ENCODE data around the gene KRTAP24-1. TPM values are rescaled to one million over a fixed set of nuclear protein-coding genes. Genes with fewer than 3 reads are reported as not detected.

KRTAP24-1 gene
- total and polyA plus RNA-seq, 4 donors: not detected

GRCh38 chr21:30248844-30249243 is 33.9 kb downstream of the KRTAP24-1 start:
- 82% methylated on average over 9 of the region's 9 CpGs for WGBS
- Histone ChIP-seq H3K9ac (ENCODE audit: low read depth in 1 of 2, low read length in 2 of 2) (no peak overlapping the region), H3K4me3 (ENCODE audit: low read depth in 1 of 3, low read length in 3 of 3) (no peak overlapping the region), H3K36me3 (ENCODE audit: control insufficient read depth in 4 of 4, insufficient read depth in 3 of 4, low read depth in 1 of 4, low read length in 3 of 4) (no peaks in the 10 kb centered on the region), H3K9me3 (ENCODE audit: control insufficient read depth in 4 of 4, low read length in 3 of 4) (no peaks in the 10 kb centered on the region), H3K27me3 (ENCODE audit: control insufficient read depth in 4 of 4, insufficient read depth in 4 of 4, low read length in 3 of 4) (peaks cover 0 to 7% (median 0%) of the 10 kb centered on the region in 4 donors), H3K27ac (ENCODE audit: low read depth in 1 of 2, low read length in 2 of 2) (no peak overlapping the region), H3K4me1 (ENCODE audit: control insufficient read depth in 4 of 4, insufficient read depth in 4 of 4, low read length in 3 of 4) (no peaks in the 10 kb centered on the region)
- DNase-seq (ENCODE audit: low spot score): no peak
- TF ChIP-seq FOXA2 (IDR thresholded peaks at IDR 0.05) (no peak), EGR1 (IDR thresholded peaks at IDR 0.05; ENCODE audit: low read depth in 2 of 2) (no peak), SP1 (IDR thresholded peaks at IDR 0.05) (no peak), ZBTB33 (IDR thresholded peaks at IDR 0.05) (no peak), MAX (IDR thresholded peaks at IDR 0.05) (no peak), JUND (IDR thresholded peaks at IDR 0.05) (no peak), FOXA1 (IDR thresholded peaks at IDR 0.05) (no peak), RAD21 (IDR thresholded peaks at IDR 0.05) (no peak), TAF1 (conservative IDR thresholded peaks at IDR 0.05) (no peak), NR2F2 (IDR thresholded peaks at IDR 0.05) (no peak), GABPA (IDR thresholded peaks at IDR 0.05 in 1 of 2, conservative IDR thresholded peaks at IDR 0.05 in 1 of 2) (no peak), CTCF (IDR thresholded peaks at IDR 0.05; ENCODE audit: low read depth, low read length, missing input control) (no peak), HNF4G (IDR thresholded peaks at IDR 0.05) (no peak), YY1 (IDR thresholded peaks at IDR 0.05) (no peak), HNF4A (conservative IDR thresholded peaks at IDR 0.05) (no peak), RXRA (IDR thresholded peaks at IDR 0.05) (no peak), REST (IDR thresholded peaks at IDR 0.05) (no peak)
- TF ChIP-seq, protein P1, sequence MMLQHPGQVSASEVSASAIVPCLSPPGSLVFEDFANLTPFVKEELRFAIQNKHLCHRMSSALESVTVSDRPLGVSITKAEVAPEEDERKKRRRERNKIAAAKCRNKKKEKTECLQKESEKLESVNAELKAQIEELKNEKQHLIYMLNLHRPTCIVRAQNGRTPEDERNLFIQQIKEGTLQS (IDR thresholded peaks at IDR 0.05): no peak

Data from liver (tissue), 9 donors.